ENCODE data around the gene ST7L.

DNA sequence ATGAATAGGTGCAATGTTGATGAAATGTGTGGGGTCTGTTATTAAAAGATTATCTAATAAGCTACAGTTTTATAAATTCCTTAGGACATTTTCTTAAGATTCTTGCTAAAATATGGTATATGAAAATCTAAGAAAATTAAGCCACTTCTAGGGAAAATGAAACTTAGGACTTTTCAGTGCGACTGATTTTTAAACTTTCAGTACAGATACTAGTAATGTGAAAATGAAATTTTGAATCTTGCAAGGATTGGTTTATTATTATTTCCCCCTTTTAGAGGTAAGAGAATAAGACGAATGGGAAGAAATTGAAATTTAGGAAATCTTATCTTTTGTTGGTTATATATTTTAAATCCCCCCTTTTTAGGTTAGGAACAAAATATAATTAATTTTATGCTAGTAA lies 17.1 kb upstream of the ST7L start:
- no peak for TF ChIP-seq POLR2A (IDR thresholded peaks at IDR 0.05)
- no peak for TF ChIP-seq CTCF (IDR thresholded peaks at IDR 0.05)

Data from testis (tissue), 2 donors.